ENCODE data around the gene HYAL3. TPM values are rescaled to one million over a fixed set of nuclear protein-coding genes. Genes with fewer than 3 reads are reported as not detected.

The HYAL3 gene
- total and polyA plus RNA-seq, 2 of the 8 experiments (the other 6 are each of a cell fraction or from before 2014, with no cell fraction given): 3.2 to 12.2 TPM

- TF ChIP-seq SIN3A (conservative IDR thresholded peaks at IDR 0.05 in 1 of 2, IDR thresholded peaks at IDR 0.05 in 1 of 2; ENCODE audit: low read depth in 1 of 2, low read length in 2 of 2) (peak in 1 of 2 experiments; percentile 67; a peak in 1 of 4 replicates), SAP30 (IDR thresholded peaks at IDR 0.05; ENCODE audit: insufficient read depth, insufficient replicate concordance, low read length) (peak; percentile 86), RXRA (IDR thresholded peaks at IDR 0.05; ENCODE audit: insufficient read depth, low read depth, low read length) (no peak), EZH2 (IDR thresholded peaks at IDR 0.05; ENCODE audit: low read depth, low read length, severe bottlenecking) (no peak), HDAC6 (IDR thresholded peaks at IDR 0.05; ENCODE audit: low read depth, low read length) (no peak), POLR2AphosphoS5 (IDR thresholded peaks at IDR 0.05; ENCODE audit: low read depth, low read length) (no peak), CHD1 (IDR thresholded peaks at IDR 0.05; ENCODE audit: low read depth, low read length) (no peak), KDM4A (IDR thresholded peaks at IDR 0.05; ENCODE audit: low read depth, low read length, severe bottlenecking) (peak; percentile 26), SP2 (IDR thresholded peaks at IDR 0.05; ENCODE audit: low read length) (no peak), CBX8 (IDR thresholded peaks at IDR 0.05; ENCODE audit: borderline replicate concordance, low read depth, low read length) (no peak), KDM5A (IDR thresholded peaks at IDR 0.05; ENCODE audit: low read length) (no peak), ATF2 (IDR thresholded peaks at IDR 0.05; ENCODE audit: low read length) (no peak), CEBPB (IDR thresholded peaks at IDR 0.05; ENCODE audit: low read depth, low read length) (no peak), HDAC2 (IDR thresholded peaks at IDR 0.05; ENCODE audit: borderline replicate concordance in 1 of 2, low read depth in 2 of 2, low read length in 2 of 2) (no peak; a peak in 1 of 4 replicates), JUN (IDR thresholded peaks at IDR 0.05; ENCODE audit: low read depth, low read length) (no peak), YY1 (IDR thresholded peaks at IDR 0.05; ENCODE audit: low read depth, low read length) (no peak), ZNF274 (IDR thresholded peaks at IDR 0.05; ENCODE audit: borderline replicate concordance, extremely low read depth, low read length) (no peak)
- TF ChIP-seq, protein P1, sequence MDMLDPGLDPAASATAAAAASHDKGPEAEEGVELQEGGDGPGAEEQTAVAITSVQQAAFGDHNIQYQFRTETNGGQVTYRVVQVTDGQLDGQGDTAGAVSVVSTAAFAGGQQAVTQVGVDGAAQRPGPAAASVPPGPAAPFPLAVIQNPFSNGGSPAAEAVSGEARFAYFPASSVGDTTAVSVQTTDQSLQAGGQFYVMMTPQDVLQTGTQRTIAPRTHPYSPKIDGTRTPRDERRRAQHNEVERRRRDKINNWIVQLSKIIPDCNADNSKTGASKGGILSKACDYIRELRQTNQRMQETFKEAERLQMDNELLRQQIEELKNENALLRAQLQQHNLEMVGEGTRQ (IDR thresholded peaks at IDR 0.05; ENCODE audit: low read length): no peak
- TF ChIP-seq, protein P2, sequence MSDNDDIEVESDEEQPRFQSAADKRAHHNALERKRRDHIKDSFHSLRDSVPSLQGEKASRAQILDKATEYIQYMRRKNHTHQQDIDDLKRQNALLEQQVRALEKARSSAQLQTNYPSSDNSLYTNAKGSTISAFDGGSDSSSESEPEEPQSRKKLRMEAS (IDR thresholded peaks at IDR 0.05): no peak
- TF ChIP-seq, protein P3, sequence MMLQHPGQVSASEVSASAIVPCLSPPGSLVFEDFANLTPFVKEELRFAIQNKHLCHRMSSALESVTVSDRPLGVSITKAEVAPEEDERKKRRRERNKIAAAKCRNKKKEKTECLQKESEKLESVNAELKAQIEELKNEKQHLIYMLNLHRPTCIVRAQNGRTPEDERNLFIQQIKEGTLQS (IDR thresholded peaks at IDR 0.05; ENCODE audit: insufficient read depth, low read depth, low read length): no peak
Measured at GRCh38 chr3:50336452-50337174, 37.4 kb upstream of the HYAL3 start (continued).

Measured in H1 (cell line).